GM18507 (cell line): ENCODE results near the gene ILF3.
"Not testable (repeated sequence)": the region's sequence is repeated elsewhere in the genome, so short reads cannot be mapped to it uniquely, and the experiment has no call there.

Experiments
- DNase-seq: peaks from one replicate; pipeline ENCODE4 v3.0.0; 2011; ENCODE audit warnings: low read depth; ENCODE audit not compliant: insufficient read length; ENCODE audit errors: extremely low spot score
- FAIRE-seq: peaks from 2 replicates; lab custom pipeline; 2011; peaks lifted over from hg19 to GRCh38; lab: Jason Lieb, UNC

ILF3 gene

GRCh38 chr19:10641248-10641647 lies 12.9 kb upstream of the ILF3 start:
- FAIRE-seq (no peak), DNase-seq (no peak)

GRCh38 chr19:10642473-10643171 lies 11.5 kb upstream of the ILF3 start:
- DNase-seq (no peak), FAIRE-seq (no peak)

GRCh38 chr19:10643172-10643967 lies 10.8 kb upstream of the ILF3 start:
- no peak for DNase-seq
- FAIRE-seq: no peak

GRCh38 chr19:10643968-10644259 lies 10.2 kb upstream of the ILF3 start:
- no peak for FAIRE-seq
- no peak for DNase-seq

GRCh38 chr19:10644260-10645007 lies 9.7 kb upstream of the ILF3 start:
- peak; percentile 84 for FAIRE-seq
- DNase-seq: peak; percentile 79

GRCh38 chr19:10646456-10647159 lies 7.5 kb upstream of the ILF3 start:
- FAIRE-seq (no peak), DNase-seq (no peak)

- FAIRE-seq (no peak), DNase-seq (no peak)
Measured at GRCh38 chr19:10648360-10648759, 5.8 kb upstream of the ILF3 start.

- FAIRE-seq (no peak), DNase-seq (no peak)
Measured at GRCh38 chr19:10651851-10652250, 2.3 kb upstream of the ILF3 start.

GRCh38 chr19:10653482-10653731 lies 739 bp upstream of the ILF3 start:
- FAIRE-seq: no peak
- DNase-seq: no peak

- peak; percentile 64 for DNase-seq
- FAIRE-seq: no peak
Measured at GRCh38 chr19:10654610-10655456, 687 bp downstream of the ILF3 start.

- FAIRE-seq (no peak), DNase-seq (no peak)
Measured at GRCh38 chr19:10655457-10656312, 1.5 kb downstream of the ILF3 start.

GRCh38 chr19:10660346-10660745 lies 6.2 kb downstream of the ILF3 start:
- DNase-seq (no peak), FAIRE-seq (no peak)

- no peak for FAIRE-seq
- no peak for DNase-seq
Measured at GRCh38 chr19:10661946-10662345, 7.8 kb downstream of the ILF3 start.

- no peak for DNase-seq
- no peak for FAIRE-seq
Measured at GRCh38 chr19:10662384-10663251, 8.5 kb downstream of the ILF3 start.

GRCh38 chr19:10663252-10663563 lies 9.1 kb downstream of the ILF3 start:
- not testable (repeated sequence) for FAIRE-seq, DNase-seq

GRCh38 chr19:10667867-10668266 lies 13.7 kb downstream of the ILF3 start:
- FAIRE-seq (peak; percentile 56), DNase-seq (no peak)

- FAIRE-seq (no peak), DNase-seq (no peak)
Measured at GRCh38 chr19:10669246-10669645, 15.1 kb downstream of the ILF3 start.

- FAIRE-seq (no peak), DNase-seq (no peak)
Measured at GRCh38 chr19:10670182-10670581, 16.0 kb downstream of the ILF3 start.
